Epithelial cell of proximal tubule (primary cell): ENCODE measurements around the gene NCF2. TPM values are rescaled to one million over a fixed set of nuclear protein-coding genes. Genes with fewer than 3 reads are reported as not detected.

Experiments
- DNase-seq: peaks from one replicate; pipeline ENCODE4 v3.0.0-alpha.2; 2011; ENCODE audit warnings: low read depth
- H3K4me3 ChIP-seq: 2 replicates; pipeline ENCODE4 v1.5.1; 2011; ENCODE audit warnings: low read depth, mild to moderate bottlenecking, low read length
- total RNA-seq: library from RNA; depleted of rRNA; stranded (reverse); fragments of >200 nt; gene quantifications from 2 replicates; pipeline ENCODE4 v1.2.3, GENCODE V29; 2015
- TF ChIP-seq, protein P1 (sequence below): conservative IDR thresholded peaks from 2 replicates; pipeline ENCODE4 v1.5.1; 2012; ENCODE audit warnings: low read depth, mild to moderate bottlenecking, low read length

The NCF2 gene
- total RNA-seq, 1 donor from 2014 or later: 25.6 TPM

DNA sequence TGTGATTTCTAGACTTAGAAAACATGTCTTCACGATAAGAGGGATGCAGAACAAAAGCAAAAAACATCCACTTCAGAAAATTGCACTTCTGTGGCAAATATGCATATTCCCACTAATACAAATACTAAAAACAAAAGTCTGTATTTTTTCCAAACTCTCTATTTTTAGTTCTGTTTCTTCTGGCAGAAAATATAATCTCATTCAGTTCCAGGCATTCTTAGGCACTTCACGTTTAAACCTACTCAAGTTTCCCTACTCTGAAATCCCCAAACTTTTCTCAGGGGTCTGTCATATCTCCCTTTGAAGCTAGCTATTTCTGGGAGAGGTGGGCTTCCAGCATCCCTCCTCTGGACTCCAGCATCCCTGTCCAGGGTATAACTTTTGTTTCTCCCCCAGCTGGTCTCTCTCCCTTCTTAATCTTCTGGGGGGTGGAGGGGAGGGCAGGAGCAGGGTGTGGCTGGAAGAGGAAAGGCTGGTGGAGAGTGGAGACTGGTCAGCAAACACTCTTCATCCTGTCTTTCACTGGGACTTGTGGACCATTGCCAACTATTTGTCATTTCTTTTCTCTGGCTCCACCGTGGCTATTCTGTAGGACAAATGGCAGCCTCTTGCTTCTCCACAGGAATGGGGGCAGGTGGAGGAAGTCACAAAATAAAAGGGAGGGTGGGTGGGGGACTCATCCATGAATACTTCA is 19.6 kb upstream of the NCF2 start:
- no peak overlapping the region for H3K4me3 ChIP-seq
- no peak for DNase-seq
- TF ChIP-seq, protein P1, sequence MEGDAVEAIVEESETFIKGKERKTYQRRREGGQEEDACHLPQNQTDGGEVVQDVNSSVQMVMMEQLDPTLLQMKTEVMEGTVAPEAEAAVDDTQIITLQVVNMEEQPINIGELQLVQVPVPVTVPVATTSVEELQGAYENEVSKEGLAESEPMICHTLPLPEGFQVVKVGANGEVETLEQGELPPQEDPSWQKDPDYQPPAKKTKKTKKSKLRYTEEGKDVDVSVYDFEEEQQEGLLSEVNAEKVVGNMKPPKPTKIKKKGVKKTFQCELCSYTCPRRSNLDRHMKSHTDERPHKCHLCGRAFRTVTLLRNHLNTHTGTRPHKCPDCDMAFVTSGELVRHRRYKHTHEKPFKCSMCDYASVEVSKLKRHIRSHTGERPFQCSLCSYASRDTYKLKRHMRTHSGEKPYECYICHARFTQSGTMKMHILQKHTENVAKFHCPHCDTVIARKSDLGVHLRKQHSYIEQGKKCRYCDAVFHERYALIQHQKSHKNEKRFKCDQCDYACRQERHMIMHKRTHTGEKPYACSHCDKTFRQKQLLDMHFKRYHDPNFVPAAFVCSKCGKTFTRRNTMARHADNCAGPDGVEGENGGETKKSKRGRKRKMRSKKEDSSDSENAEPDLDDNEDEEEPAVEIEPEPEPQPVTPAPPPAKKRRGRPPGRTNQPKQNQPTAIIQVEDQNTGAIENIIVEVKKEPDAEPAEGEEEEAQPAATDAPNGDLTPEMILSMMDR: no peak

DNA sequence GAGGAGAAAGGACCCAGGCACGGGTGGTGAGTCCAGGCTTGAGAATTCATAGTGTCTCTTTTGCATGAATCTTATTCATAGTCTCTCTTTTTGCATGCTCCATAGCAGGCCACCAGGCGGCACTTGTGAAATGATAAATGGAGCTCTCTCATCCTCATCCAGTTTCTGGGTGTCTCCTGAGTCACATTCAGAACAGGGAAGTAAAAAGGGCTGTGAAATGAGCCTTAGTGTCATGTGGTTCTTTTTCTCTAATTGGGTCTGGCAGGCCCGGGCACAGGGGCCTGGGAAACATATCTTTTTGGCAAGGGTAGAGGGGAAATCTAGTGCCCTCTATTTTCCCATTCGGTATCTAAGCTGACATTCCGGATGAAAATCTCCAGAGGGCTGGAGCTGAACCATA is 19.1 kb upstream of the NCF2 start:
- no peak overlapping the region for H3K4me3 ChIP-seq
- DNase-seq: no peak
- TF ChIP-seq, protein P1: peak; percentile 54

- no peak overlapping the region for H3K4me3 ChIP-seq
- TF ChIP-seq, protein P1: no peak
- no peak for DNase-seq
These were observed 17.2 kb upstream of the NCF2 start for GRCh38 chr1:183607322-183607980.

GRCh38 chr1:183605904-183606303 is 15.6 kb upstream of the NCF2 start:
- DNase-seq: no peak
- TF ChIP-seq, protein P1: no peak
- H3K4me3 ChIP-seq: no peak overlapping the region

- H3K4me3 ChIP-seq: no peak overlapping the region
- TF ChIP-seq, protein P1: no peak
- no peak for DNase-seq
These were observed 14.6 kb upstream of the NCF2 start for GRCh38 chr1:183604815-183605214.

DNA sequence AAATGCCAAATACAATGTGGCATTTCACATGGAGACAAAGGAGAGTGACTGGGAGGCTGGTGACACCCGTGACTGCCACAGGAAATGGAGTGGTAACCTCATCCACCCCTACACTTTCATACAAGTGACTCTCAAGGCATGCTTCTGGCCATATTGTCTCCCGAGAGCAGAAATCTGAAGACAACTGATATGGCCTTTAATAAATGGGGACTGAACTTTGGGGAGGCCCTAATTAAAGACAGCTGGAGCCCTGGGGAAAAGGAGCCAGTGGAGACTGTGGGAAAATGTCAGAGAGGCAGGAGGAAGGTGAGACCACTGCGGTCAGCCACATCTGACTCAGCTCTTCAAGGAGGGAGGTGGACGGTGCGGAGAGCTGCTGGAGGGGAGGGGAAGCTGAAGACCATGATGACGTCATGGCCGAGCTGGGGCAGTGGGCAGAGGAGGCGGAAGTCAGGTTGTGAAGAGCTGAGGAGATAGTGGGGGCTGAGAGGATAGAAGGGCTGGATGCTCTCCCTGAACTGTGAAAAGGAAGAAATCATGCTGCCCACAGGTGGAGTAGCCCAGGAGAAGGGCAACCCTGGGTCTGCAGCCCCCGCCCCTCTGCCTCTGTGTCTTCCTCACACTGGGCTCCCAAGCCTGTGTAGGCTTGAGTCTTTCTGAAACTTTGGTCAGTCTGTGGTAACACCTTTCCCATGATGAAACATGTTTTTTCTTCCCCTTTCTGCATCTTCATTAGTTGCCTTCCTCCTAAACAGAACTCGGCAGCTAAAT is 14.0 kb upstream of the NCF2 start:
- no peak overlapping the region for H3K4me3 ChIP-seq
- DNase-seq: no peak
- TF ChIP-seq, protein P1: no peak
